HG03342 (cell line): ENCODE results near the gene ALOX5AP.

Source experiments
- ATAC-seq: cut with Tn5 transposase; IDR thresholded peaks from one replicate; pipeline ENCODE4 v1.9.1; 2021; ENCODE audit warnings: mild to moderate bottlenecking, moderate library complexity; ENCODE audit not compliant: unreplicated experiment

ALOX5AP gene

GRCh38 chr13:30796631-30797601, 61.6 kb downstream of the ALOX5AP start:
- ATAC-seq: no peak

GRCh38 chr13:30797847-30798535, 62.6 kb downstream of the ALOX5AP start:
- no peak for ATAC-seq

- no peak for ATAC-seq
These were observed 63.5 kb downstream of the ALOX5AP start for GRCh38 chr13:30798776-30799355.

- ATAC-seq: no peak
These were observed 64.0 kb downstream of the ALOX5AP start for GRCh38 chr13:30799356-30799824.

GRCh38 chr13:30800107-30800506, 64.8 kb downstream of the ALOX5AP start:
- no peak for ATAC-seq

- ATAC-seq: no peak
These were observed 67.2 kb downstream of the ALOX5AP start for GRCh38 chr13:30802501-30802900.

GRCh38 chr13:30802953-30803478, 67.7 kb downstream of the ALOX5AP start:
- ATAC-seq: peak; percentile 92

- no peak for ATAC-seq
These were observed 68.4 kb downstream of the ALOX5AP start for GRCh38 chr13:30803749-30804148.

- ATAC-seq: no peak
These were observed 69.1 kb downstream of the ALOX5AP start for GRCh38 chr13:30804474-30804873.

- no peak for ATAC-seq
These were observed 69.8 kb downstream of the ALOX5AP start for GRCh38 chr13:30805132-30805537.

- no peak for ATAC-seq
These were observed 70.3 kb downstream of the ALOX5AP start for GRCh38 chr13:30805603-30806011.

GRCh38 chr13:30806784-30807183, 71.4 kb downstream of the ALOX5AP start:
- no peak for ATAC-seq

- ATAC-seq: no peak
These were observed 72.0 kb downstream of the ALOX5AP start for GRCh38 chr13:30807392-30807791.

- no peak for ATAC-seq
These were observed 73.3 kb downstream of the ALOX5AP start for GRCh38 chr13:30808600-30808999.

- no peak for ATAC-seq
These were observed 74.4 kb downstream of the ALOX5AP start for GRCh38 chr13:30809787-30810186.

- ATAC-seq: no peak
These were observed 74.9 kb downstream of the ALOX5AP start for GRCh38 chr13:30810261-30810701.

- no peak for ATAC-seq
These were observed 75.5 kb downstream of the ALOX5AP start for GRCh38 chr13:30810801-30811200.
